ENCODE results near the gene RBMY1D.

The RBMY1D gene

GRCh38 chrY:21839489-21839888 is 54.8 kb downstream of the RBMY1D start:
- no peaks in the 10 kb centered on the region for H3K9me2 ChIP-seq (replicated peaks; ENCODE audit: insufficient read depth, low read length)
- H3K27me3 ChIP-seq (ENCODE audit: low read length), result no peaks in the 10 kb centered on the region
- no peaks in the 10 kb centered on the region for H4K20me1 ChIP-seq (ENCODE audit: low read depth, low read length)
- no peaks in the 10 kb centered on the region for H3K36me3 ChIP-seq (ENCODE audit: low read length)
- no peak overlapping the region for H3K9ac ChIP-seq (ENCODE audit: low read length)
- H2AFZ ChIP-seq (ENCODE audit: low read depth, low read length, severe bottlenecking), result no peak overlapping the region
- no peaks in the 10 kb centered on the region for H3F3A ChIP-seq (ENCODE audit: insufficient read depth)
- H3K4me3 ChIP-seq (ENCODE audit: insufficient read depth, low read length, poor library complexity, severe bottlenecking), result no peak overlapping the region
- H3K79me2 ChIP-seq (ENCODE audit: insufficient read depth, low read length), result no peaks in the 10 kb centered on the region
- H3K27ac ChIP-seq (ENCODE audit: low read depth, low read length), result no peak overlapping the region
- no peak for TF ChIP-seq EZH2phosphoT487 (conservative IDR thresholded peaks at IDR 0.05; ENCODE audit: low read length)
- TF ChIP-seq, protein P1, sequence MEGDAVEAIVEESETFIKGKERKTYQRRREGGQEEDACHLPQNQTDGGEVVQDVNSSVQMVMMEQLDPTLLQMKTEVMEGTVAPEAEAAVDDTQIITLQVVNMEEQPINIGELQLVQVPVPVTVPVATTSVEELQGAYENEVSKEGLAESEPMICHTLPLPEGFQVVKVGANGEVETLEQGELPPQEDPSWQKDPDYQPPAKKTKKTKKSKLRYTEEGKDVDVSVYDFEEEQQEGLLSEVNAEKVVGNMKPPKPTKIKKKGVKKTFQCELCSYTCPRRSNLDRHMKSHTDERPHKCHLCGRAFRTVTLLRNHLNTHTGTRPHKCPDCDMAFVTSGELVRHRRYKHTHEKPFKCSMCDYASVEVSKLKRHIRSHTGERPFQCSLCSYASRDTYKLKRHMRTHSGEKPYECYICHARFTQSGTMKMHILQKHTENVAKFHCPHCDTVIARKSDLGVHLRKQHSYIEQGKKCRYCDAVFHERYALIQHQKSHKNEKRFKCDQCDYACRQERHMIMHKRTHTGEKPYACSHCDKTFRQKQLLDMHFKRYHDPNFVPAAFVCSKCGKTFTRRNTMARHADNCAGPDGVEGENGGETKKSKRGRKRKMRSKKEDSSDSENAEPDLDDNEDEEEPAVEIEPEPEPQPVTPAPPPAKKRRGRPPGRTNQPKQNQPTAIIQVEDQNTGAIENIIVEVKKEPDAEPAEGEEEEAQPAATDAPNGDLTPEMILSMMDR (IDR thresholded peaks at IDR 0.05; ENCODE audit: insufficient read depth, low read length, poor library complexity, severe bottlenecking), result no peak
- H3K9me3 ChIP-seq (ENCODE audit: insufficient read depth, low read length), result no peaks in the 10 kb centered on the region
- H3K4me2 ChIP-seq (ENCODE audit: low read depth, low read length, poor library complexity, severe bottlenecking), result no peak overlapping the region

- Histone ChIP-seq H2AFZ (ENCODE audit: low read depth, low read length, severe bottlenecking) (no peak overlapping the region), H3K79me2 (ENCODE audit: insufficient read depth, low read length) (no peaks in the 10 kb centered on the region), H3K9me3 (ENCODE audit: insufficient read depth, low read length) (no peaks in the 10 kb centered on the region), H3K9ac (ENCODE audit: low read length) (no peak overlapping the region), H3K27ac (ENCODE audit: low read depth, low read length) (no peak overlapping the region), H4K20me1 (ENCODE audit: low read depth, low read length) (no peaks in the 10 kb centered on the region), H3K9me2 (replicated peaks; ENCODE audit: insufficient read depth, low read length) (no peaks in the 10 kb centered on the region), H3F3A (ENCODE audit: insufficient read depth) (no peaks in the 10 kb centered on the region), H3K36me3 (ENCODE audit: low read length) (no peaks in the 10 kb centered on the region), H3K4me3 (ENCODE audit: insufficient read depth, low read length, poor library complexity, severe bottlenecking) (no peak overlapping the region), H3K27me3 (ENCODE audit: low read length) (no peaks in the 10 kb centered on the region), H3K4me2 (ENCODE audit: low read depth, low read length, poor library complexity, severe bottlenecking) (no peak overlapping the region)
- TF ChIP-seq, protein P1 (IDR thresholded peaks at IDR 0.05; ENCODE audit: insufficient read depth, low read length, poor library complexity, severe bottlenecking), result no peak
- TF ChIP-seq EZH2phosphoT487 (conservative IDR thresholded peaks at IDR 0.05; ENCODE audit: low read length), result no peak
Measured at GRCh38 chrY:21836343-21836742, 58.0 kb downstream of the RBMY1D start.

GRCh38 chrY:21835052-21835451 is 59.3 kb downstream of the RBMY1D start:
- H3K4me3 ChIP-seq (ENCODE audit: insufficient read depth, low read length, poor library complexity, severe bottlenecking), result no peak overlapping the region
- H3F3A ChIP-seq (ENCODE audit: insufficient read depth), result no peaks in the 10 kb centered on the region
- no peaks in the 10 kb centered on the region for H3K9me2 ChIP-seq (replicated peaks; ENCODE audit: insufficient read depth, low read length)
- H2AFZ ChIP-seq (ENCODE audit: low read depth, low read length, severe bottlenecking), result no peak overlapping the region
- H3K27ac ChIP-seq (ENCODE audit: low read depth, low read length), result no peak overlapping the region
- H3K9ac ChIP-seq (ENCODE audit: low read length), result no peak overlapping the region
- no peaks in the 10 kb centered on the region for H3K9me3 ChIP-seq (ENCODE audit: insufficient read depth, low read length)
- H4K20me1 ChIP-seq (ENCODE audit: low read depth, low read length), result no peaks in the 10 kb centered on the region
- H3K27me3 ChIP-seq (ENCODE audit: low read length), result no peaks in the 10 kb centered on the region
- TF ChIP-seq EZH2phosphoT487 (conservative IDR thresholded peaks at IDR 0.05; ENCODE audit: low read length), result no peak
- TF ChIP-seq, protein P1 (IDR thresholded peaks at IDR 0.05; ENCODE audit: insufficient read depth, low read length, poor library complexity, severe bottlenecking), result no peak
- no peaks in the 10 kb centered on the region for H3K79me2 ChIP-seq (ENCODE audit: insufficient read depth, low read length)
- H3K4me2 ChIP-seq (ENCODE audit: low read depth, low read length, poor library complexity, severe bottlenecking), result no peak overlapping the region
- H3K36me3 ChIP-seq (ENCODE audit: low read length), result no peaks in the 10 kb centered on the region
